Thoracic aorta (tissue), 2 donors: Measurements from ENCODE around the gene ILDR1. TPM values are rescaled to one million over a fixed set of nuclear protein-coding genes. Genes with fewer than 3 reads are reported as not detected.

Source experiments
- ATAC-seq: fragments of 150-250 bp; one replicate; pipeline ENCODE4 v1.8.0; 2017; ENCODE audit warnings: low read depth; ENCODE audit not compliant: insufficient number of reproducible peaks, low FRiP score
- DNase-seq: peaks from one replicate; pipeline ENCODE4 v3.0.0-alpha.2; 2020; ENCODE audit warnings: low spot score
- H3K27ac ChIP-seq, 2 donors: fragments of 200-600 bp; sonication (generic); 1 replicate in 1 of 2; 2 replicates in 1 of 2; pipeline ENCODE4 v1.5.1; 2016; ENCODE audit warnings: mild to moderate bottlenecking in 2 of 2, moderate library complexity in 2 of 2
- H3K27me3 ChIP-seq: fragments of 200-600 bp; sonication (generic); replicated peaks from 2 replicates; pipeline ENCODE4 v1.6.0; 2016; ENCODE audit warnings: mild to moderate bottlenecking; ENCODE audit not compliant: insufficient read depth
- H3K36me3 ChIP-seq: fragments of 200-600 bp; sonication (generic); one replicate; pipeline ENCODE4 v1.5.1; 2016
- H3K4me1 ChIP-seq, 2 donors: fragments of 200-600 bp; sonication (generic); 1 replicate in 1 of 2; 2 replicates in 1 of 2; pipeline versions ENCODE4 v1.5.1 to v1.6.0; 2016; ENCODE audit warnings: low read depth in 2 of 2, mild to moderate bottlenecking in 1 of 2; ENCODE audit not compliant: control insufficient read depth in 1 of 2
- H3K4me3 ChIP-seq: fragments of 200-600 bp; sonication (generic); 2 replicates; pipeline ENCODE4 v1.5.1; 2016; ENCODE audit warnings: mild to moderate bottlenecking
- H3K9me3 ChIP-seq: fragments of 200-600 bp; sonication (generic); 2 replicates; pipeline ENCODE4 v1.5.1; 2016
- CTCF ChIP-seq: fragments of 200-600 bp; sonication (generic); IDR thresholded peaks from one replicate; pipeline ENCODE4 v1.5.1; 2019; ENCODE audit warnings: antibody characterized with exemption
- total RNA-seq, 2 donors: library from RNA; depleted of rRNA; stranded (reverse); fragments of >200 nt; gene quantifications; one replicate each; pipeline versions ENCODE4 v1.1.0 to v1.2.3, GENCODE V29; 2016

Gene ILDR1
- total RNA-seq, 2 donors from 2014 or later = not detected

DNA sequence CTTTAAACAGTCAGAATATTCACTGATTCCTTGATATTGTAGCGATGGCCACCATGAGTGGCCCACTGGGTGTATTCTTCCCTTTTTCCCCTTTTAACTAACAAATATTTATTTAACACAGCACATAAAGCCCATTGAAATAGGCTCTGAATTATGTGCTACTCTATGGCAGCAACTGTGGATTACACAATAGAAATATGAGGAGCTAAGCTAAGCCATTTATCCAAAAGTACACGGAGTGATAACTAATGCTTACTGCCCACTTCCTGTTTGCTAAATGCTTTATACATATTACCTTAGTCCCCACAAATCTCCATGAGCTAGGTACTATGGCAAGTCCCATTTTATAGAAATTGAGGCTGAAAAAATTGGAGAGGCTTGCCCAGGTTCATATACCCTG, 17.9 kb downstream of the ILDR1 start:
- no peak overlapping the region for H3K4me3 ChIP-seq
- DNase-seq (no peak), ATAC-seq (no peak)
- H3K27me3 ChIP-seq = no peaks in the 10 kb centered on the region
- H3K36me3 ChIP-seq = no peaks in the 10 kb centered on the region
- peaks cover 5 to 6% of the 10 kb centered on the region in 2 donors for H3K4me1 ChIP-seq
- H3K9me3 ChIP-seq = no peaks in the 10 kb centered on the region
- no peak for TF ChIP-seq CTCF
- no peak overlapping the region for H3K27ac ChIP-seq

- H3K4me3 ChIP-seq = no peak overlapping the region
- ATAC-seq = no peak
Observed at GRCh38 chr3:122003606-122004005, 18.4 kb downstream of the ILDR1 start.

GRCh38 chr3:122003112-122003511, 18.9 kb downstream of the ILDR1 start:
- TF ChIP-seq CTCF = no peak
- no peak overlapping the region for H3K4me3 ChIP-seq
- no peak for ATAC-seq
- H3K27ac ChIP-seq = no peak overlapping the region
- peaks cover 13 to 15% of the 10 kb centered on the region in 2 donors for H3K4me1 ChIP-seq
- H3K27me3 ChIP-seq = no peaks in the 10 kb centered on the region
- no peaks in the 10 kb centered on the region for H3K9me3 ChIP-seq
- no peaks in the 10 kb centered on the region for H3K36me3 ChIP-seq
- DNase-seq = no peak

More at GRCh38 chr3:122003606-122004005, 18.4 kb downstream of the ILDR1 start:
- no peak overlapping the region for H3K27ac ChIP-seq
- no peak for DNase-seq
- peaks cover 9 to 10% of the 10 kb centered on the region in 2 donors for H3K4me1 ChIP-seq
- H3K36me3 ChIP-seq = no peaks in the 10 kb centered on the region
- H3K9me3 ChIP-seq = no peaks in the 10 kb centered on the region
- no peaks in the 10 kb centered on the region for H3K27me3 ChIP-seq
- no peak for TF ChIP-seq CTCF

DNA sequence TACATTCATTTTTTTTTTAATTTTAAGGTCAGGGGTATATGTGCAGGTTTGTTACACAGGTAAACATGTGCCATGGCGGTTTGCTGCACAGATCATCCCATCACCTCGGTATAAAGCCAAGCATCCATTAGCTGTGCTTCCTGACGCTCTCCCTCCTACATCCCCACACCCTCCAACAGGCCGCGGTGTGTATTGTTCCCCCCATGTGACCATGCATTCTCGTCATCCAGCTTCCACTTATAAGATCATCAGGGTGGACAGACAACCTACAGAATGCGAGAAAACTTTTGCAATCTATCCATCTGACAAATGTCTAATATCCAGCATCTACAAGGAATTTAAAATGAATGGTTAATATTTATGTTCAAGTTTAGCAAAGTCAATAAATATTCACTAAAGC, 19.4 kb downstream of the ILDR1 start:
- ATAC-seq = no peak
- H3K4me1 ChIP-seq = peaks cover 13 to 16% of the 10 kb centered on the region in 2 donors
- DNase-seq = no peak
- no peaks in the 10 kb centered on the region for H3K9me3 ChIP-seq
- no peaks in the 10 kb centered on the region for H3K36me3 ChIP-seq
- H3K27ac ChIP-seq = no peak overlapping the region
- no peaks in the 10 kb centered on the region for H3K27me3 ChIP-seq
- no peak overlapping the region for H3K4me3 ChIP-seq
- no peak for TF ChIP-seq CTCF

- no peaks in the 10 kb centered on the region for H3K36me3 ChIP-seq
- ATAC-seq (no peak), DNase-seq (no peak)
- TF ChIP-seq CTCF = no peak
- H3K4me1 ChIP-seq = peaks cover 13 to 16% of the 10 kb centered on the region in 2 donors
- no peaks in the 10 kb centered on the region for H3K9me3 ChIP-seq
- no peaks in the 10 kb centered on the region for H3K27me3 ChIP-seq
- no peak overlapping the region for H3K27ac ChIP-seq
- H3K4me3 ChIP-seq = no peak overlapping the region
Observed at GRCh38 chr3:122001892-122002291, 20.2 kb downstream of the ILDR1 start.
